ENCODE data around the gene OR4C3. TPM values are rescaled to one million over a fixed set of nuclear protein-coding genes. Genes with fewer than 3 reads are reported as not detected.
"Not testable (repeated sequence)": the region's sequence is repeated elsewhere in the genome, so short reads cannot be mapped to it uniquely, and the experiment has no call there.

Gene OR4C3
- total RNA-seq = not detected

- H3K4me1 ChIP-seq; H3K27ac ChIP-seq; H3K27me3 ChIP-seq; H3K4me3 ChIP-seq; in situ Hi-C loops (cut with MboI; ENCODE audit: low sequenced_read_pairs in 4 of 4); ATAC-seq; H3K36me3 ChIP-seq; DNase-seq; H3K9me3 ChIP-seq; intact Hi-C loops (cut with DNase I; ENCODE audit: low total_unique reads): not testable (repeated sequence)
Observed at GRCh38 chr11:48324620-48325019, at the start of gene OR4C3. Gene OR4C3, plus strand, starts transcription at chr11:48324920. Its CDS starts 102 bp downstream, at chr11:48325022.

- in situ Hi-C loops (cut with MboI; ENCODE audit: low sequenced_read_pairs in 4 of 4) = no loop called here
Observed at GRCh38 chr11:48305923-48306322, 18.8 kb upstream of the OR4C3 start, which contains the start of gene OR4S1. Gene OR4S1, plus strand, starts transcription at chr11:48306223. Its CDS starts 0 bp downstream, at chr11:48306223.

GRCh38 chr11:48307760-48308386 is 16.8 kb upstream of the OR4C3 start:
- H3K27me3 ChIP-seq = no peaks in the 10 kb centered on the region
- DNase-seq (no peak), ATAC-seq (no peak)
- H3K36me3 ChIP-seq = no peaks in the 10 kb centered on the region
- intact Hi-C loops (cut with DNase I; ENCODE audit: low total_unique reads) = no loop called here
- H3K4me1 ChIP-seq = no peaks in the 10 kb centered on the region
- no peaks in the 10 kb centered on the region for H3K9me3 ChIP-seq
- peak in 2 of 5 experiments; percentile 16 to 38 for TF ChIP-seq CTCF (IDR thresholded peaks at IDR 0.05 in 4 of 5, conservative IDR thresholded peaks at IDR 0.05 in 1 of 5)
- no peak for TF ChIP-seq POLR2A (IDR thresholded peaks at IDR 0.05)
- no peak overlapping the region for H3K4me3 ChIP-seq
- in situ Hi-C loops (cut with MboI; ENCODE audit: low sequenced_read_pairs in 4 of 4) = no loop called here
- H3K27ac ChIP-seq = no peak overlapping the region

More at GRCh38 chr11:48305923-48306322, 18.8 kb upstream of the OR4C3 start, which contains the start of gene OR4S1:
- TF ChIP-seq CTCF (IDR thresholded peaks at IDR 0.05 in 4 of 5, conservative IDR thresholded peaks at IDR 0.05 in 1 of 5) (no peak), POLR2A (IDR thresholded peaks at IDR 0.05) (no peak)
- no peak within 1 kb of the TSS for H3K4me3 ChIP-seq
- DNase-seq (no peak), ATAC-seq (no peak)
- intact Hi-C loops (cut with DNase I; ENCODE audit: low total_unique reads) = no loop called here
- no peak within 1 kb of the TSS for H3K27ac ChIP-seq
- H3K36me3 ChIP-seq = no peaks in the 10 kb centered on the region
- H3K9me3 ChIP-seq = no peaks in the 10 kb centered on the region
- H3K27me3 ChIP-seq = no peaks in the 10 kb centered on the region
- no peaks in the 10 kb centered on the region for H3K4me1 ChIP-seq

GRCh38 chr11:48313590-48313989 is 11.1 kb upstream of the OR4C3 start:
- H3K27me3 ChIP-seq; H3K27ac ChIP-seq; H3K4me3 ChIP-seq; intact Hi-C loops (cut with DNase I; ENCODE audit: low total_unique reads); in situ Hi-C loops (cut with MboI; ENCODE audit: low sequenced_read_pairs in 4 of 4); DNase-seq; ATAC-seq; H3K4me1 ChIP-seq; H3K9me3 ChIP-seq; H3K36me3 ChIP-seq: not testable (repeated sequence)

- ATAC-seq; H3K27me3 ChIP-seq; H3K36me3 ChIP-seq; H3K27ac ChIP-seq; intact Hi-C loops (cut with DNase I; ENCODE audit: low total_unique reads); H3K4me3 ChIP-seq; H3K4me1 ChIP-seq; DNase-seq; H3K9me3 ChIP-seq; in situ Hi-C loops (cut with MboI; ENCODE audit: low sequenced_read_pairs in 4 of 4): not testable (repeated sequence)
Observed at GRCh38 chr11:48319813-48320212, 4.9 kb upstream of the OR4C3 start.

- DNase-seq = no peak
- Histone ChIP-seq H3K36me3 (no peaks in the 10 kb centered on the region), H3K4me3 (no peak overlapping the region), H3K9me3 (no peaks in the 10 kb centered on the region), H3K27me3 (no peaks in the 10 kb centered on the region), H3K4me1 (no peaks in the 10 kb centered on the region), H3K27ac (no peak overlapping the region)
- no peak for TF ChIP-seq CTCF (IDR thresholded peaks at IDR 0.05 in 4 of 5, conservative IDR thresholded peaks at IDR 0.05 in 1 of 5)
- TF ChIP-seq POLR2A (IDR thresholded peaks at IDR 0.05) = no peak
- in situ Hi-C loops (cut with MboI; ENCODE audit: low sequenced_read_pairs in 4 of 4) = no loop called here
- ATAC-seq = no peak
- intact Hi-C loops (cut with DNase I; ENCODE audit: low total_unique reads) = no loop called here
Observed at GRCh38 chr11:48341466-48341865, 16.7 kb downstream of the OR4C3 start.

- H3K9me3 ChIP-seq; H3K4me3 ChIP-seq; DNase-seq; H3K4me1 ChIP-seq; ATAC-seq; H3K27me3 ChIP-seq; in situ Hi-C loops (cut with MboI; ENCODE audit: low sequenced_read_pairs in 4 of 4); H3K27ac ChIP-seq; intact Hi-C loops (cut with DNase I; ENCODE audit: low total_unique reads); H3K36me3 ChIP-seq: not testable (repeated sequence)
Observed at GRCh38 chr11:48342505-48342904, 17.8 kb downstream of the OR4C3 start.

GRCh38 chr11:48346286-48346685 is 21.6 kb downstream of the OR4C3 start:
- in situ Hi-C loops (cut with MboI; ENCODE audit: low sequenced_read_pairs in 4 of 4); H3K27me3 ChIP-seq; DNase-seq; H3K4me3 ChIP-seq; H3K4me1 ChIP-seq; H3K27ac ChIP-seq; H3K9me3 ChIP-seq; intact Hi-C loops (cut with DNase I; ENCODE audit: low total_unique reads); ATAC-seq; H3K36me3 ChIP-seq: not testable (repeated sequence)
